Measurements from ENCODE around the gene TNS3.

The TNS3 gene

GRCh38 chr7:47351233-47352154 lies 230.4 kb downstream of the TNS3 start:
- DNase-seq (ENCODE audit: low read depth): no peak
- H3K4me3 ChIP-seq (ENCODE audit: low read depth, low read length): no peak overlapping the region

- no peak for DNase-seq (ENCODE audit: low read depth)
Measured at GRCh38 chr7:47350425-47350824, 231.5 kb downstream of the TNS3 start.

GRCh38 chr7:47349401-47349800 lies 232.5 kb downstream of the TNS3 start:
- no peak overlapping the region for H3K4me3 ChIP-seq (ENCODE audit: low read depth, low read length)
- no peak for DNase-seq (ENCODE audit: low read depth)

More at GRCh38 chr7:47350425-47350824, 231.5 kb downstream of the TNS3 start:
- H3K4me3 ChIP-seq (ENCODE audit: low read depth, low read length): no peak overlapping the region

GRCh38 chr7:47347816-47348385 lies 234.0 kb downstream of the TNS3 start:
- DNase-seq (ENCODE audit: low read depth): no peak
- H3K4me3 ChIP-seq (ENCODE audit: low read depth, low read length): no peak overlapping the region

- DNase-seq (ENCODE audit: low read depth): no peak
- H3K4me3 ChIP-seq (ENCODE audit: low read depth, low read length): no peak overlapping the region
Measured at GRCh38 chr7:47347346-47347745, 234.6 kb downstream of the TNS3 start.

GRCh38 chr7:47346377-47346914 lies 235.5 kb downstream of the TNS3 start:
- DNase-seq (ENCODE audit: low read depth): no peak
- no peak overlapping the region for H3K4me3 ChIP-seq (ENCODE audit: low read depth, low read length)

GRCh38 chr7:47345857-47346298 lies 236.0 kb downstream of the TNS3 start:
- no peak for DNase-seq (ENCODE audit: low read depth)
- no peak overlapping the region for H3K4me3 ChIP-seq (ENCODE audit: low read depth, low read length)

- H3K4me3 ChIP-seq (ENCODE audit: low read depth, low read length): no peak overlapping the region
- no peak for DNase-seq (ENCODE audit: low read depth)
Measured at GRCh38 chr7:47344171-47344955, 237.5 kb downstream of the TNS3 start.

- DNase-seq (ENCODE audit: low read depth): no peak
- no peak overlapping the region for H3K4me3 ChIP-seq (ENCODE audit: low read depth, low read length)
Measured at GRCh38 chr7:47343061-47343455, 238.9 kb downstream of the TNS3 start.

GRCh38 chr7:47342296-47343060 lies 239.4 kb downstream of the TNS3 start:
- no peak for DNase-seq (ENCODE audit: low read depth)
- no peak overlapping the region for H3K4me3 ChIP-seq (ENCODE audit: low read depth, low read length)

GRCh38 chr7:47340517-47340916 lies 241.4 kb downstream of the TNS3 start:
- DNase-seq (ENCODE audit: low read depth): no peak

GRCh38 chr7:47338026-47338425 lies 243.9 kb downstream of the TNS3 start:
- no peak for DNase-seq (ENCODE audit: low read depth)
- no peak overlapping the region for H3K4me3 ChIP-seq (ENCODE audit: low read depth, low read length)

More at GRCh38 chr7:47340517-47340916, 241.4 kb downstream of the TNS3 start:
- no peak overlapping the region for H3K4me3 ChIP-seq (ENCODE audit: low read depth, low read length)

- DNase-seq (ENCODE audit: low read depth): no peak
- no peak overlapping the region for H3K4me3 ChIP-seq (ENCODE audit: low read depth, low read length)
Measured at GRCh38 chr7:47337531-47337930, 244.4 kb downstream of the TNS3 start.

GRCh38 chr7:47336472-47337425 lies 245.2 kb downstream of the TNS3 start:
- no peak for DNase-seq (ENCODE audit: low read depth)
- no peak overlapping the region for H3K4me3 ChIP-seq (ENCODE audit: low read depth, low read length)

GRCh38 chr7:47335557-47336471 lies 246.1 kb downstream of the TNS3 start:
- no peak for DNase-seq (ENCODE audit: low read depth)
- H3K4me3 ChIP-seq (ENCODE audit: low read depth, low read length): no peak overlapping the region

GRCh38 chr7:47335071-47335470 lies 246.8 kb downstream of the TNS3 start:
- no peak for DNase-seq (ENCODE audit: low read depth)
- H3K4me3 ChIP-seq (ENCODE audit: low read depth, low read length): no peak overlapping the region

- DNase-seq (ENCODE audit: low read depth): no peak
- no peak overlapping the region for H3K4me3 ChIP-seq (ENCODE audit: low read depth, low read length)
Measured at GRCh38 chr7:47333959-47334358, 248.0 kb downstream of the TNS3 start.
